B cell (primary cell): ENCODE measurements around the gene ABCA7. TPM values are rescaled to one million over a fixed set of nuclear protein-coding genes. Genes with fewer than 3 reads are reported as not detected.

Source experiments
- ATAC-seq: fragments of 200-7000 bp; cut with Tn5 transposase; one replicate; pipeline ENCODE4 v1.10.0; 2021; ENCODE audit warnings: low read depth, mild to moderate bottlenecking, moderate number of reproducible peaks, moderate library complexity
- CTCF ChIA-PET: fragments of 350-600 bp; sonication (Branson Sonifier 250); formaldehyde crosslinking; loops from one replicate; lab custom pipeline; 2021; ENCODE audit warnings: antibody characterized with exemption, inconsistent platforms; lab: Charles Lee
- POLR2A ChIA-PET: fragments of 350-600 bp; sonication (Branson Sonifier 250); formaldehyde crosslinking; loops from one replicate; lab custom pipeline; 2021; ENCODE audit warnings: antibody characterized with exemption; lab: Charles Lee
- DNase-seq: peaks from one replicate; pipeline ENCODE4 v3.0.0; 2013
- H2AFZ ChIP-seq: 2 replicates; pipeline ENCODE4 v1.6.1; 2012; ENCODE audit warnings: mild to moderate bottlenecking, low read depth, low read length; ENCODE audit not compliant: insufficient read depth, poor library complexity, severe bottlenecking
- H3K27ac ChIP-seq, 2 donors: 1 replicate in 1 of 2; 2 replicates in 1 of 2; pipeline ENCODE4 v1.5.1; 2012 to 2013; ENCODE audit warnings: low read length in 2 of 2, mild to moderate bottlenecking in 2 of 2, moderate library complexity in 1 of 2
- H3K27me3 ChIP-seq, 4 experiments: fragments of 200-600 bp in 1 of 4; sonication (generic) in 1 of 4; replicated peaks in 1 of 4; 1 replicate in 2 of 4; 2 replicates in 2 of 4; pipeline versions ENCODE4 v1.6.1 to v1.7.0; 2013 to 2016; ENCODE audit warnings: low read length in 3 of 4, mild to moderate bottlenecking in 2 of 4, mixed read lengths in 1 of 4, moderate library complexity in 1 of 4; ENCODE audit not compliant: insufficient read depth in 4 of 4, control insufficient read depth in 3 of 4; ENCODE audit errors: control extremely low read depth in 1 of 4
- H3K36me3 ChIP-seq, 2 experiments: replicated peaks in 1 of 2; 1 replicate in 1 of 2; 2 replicates in 1 of 2; pipeline versions ENCODE4 v1.6.1 to v1.7.1; 2013; ENCODE audit warnings: low read length in 1 of 2; ENCODE audit not compliant: insufficient read depth in 2 of 2, control insufficient read depth in 1 of 2; ENCODE audit errors: control extremely low read depth in 1 of 2, extremely low read depth in 1 of 2
- H3K4me1 ChIP-seq, 2 donors: fragments of 200-600 bp in 1 of 2; sonication (generic) in 1 of 2; 1 replicate in 1 of 2; 2 replicates in 1 of 2; pipeline versions ENCODE4 v1.5.1 to v1.6.1; 2013 to 2017; ENCODE audit warnings: low read length in 2 of 2; ENCODE audit not compliant: control insufficient read depth in 2 of 2, insufficient read depth in 2 of 2
- H3K4me2 ChIP-seq: replicated peaks from 2 replicates; pipeline ENCODE3; 2012; ENCODE audit warnings: mild to moderate bottlenecking, low read depth, low read length; ENCODE audit not compliant: poor library complexity, severe bottlenecking
- H3K4me3 ChIP-seq, 5 experiments: fragments of 200-600 bp in 1 of 5; sonication (generic) in 1 of 5; 1 replicate in 3 of 5; 2 replicates in 2 of 5; pipeline versions ENCODE4 v1.5.1 to v1.7.0; 2011 to 2016; ENCODE audit warnings: low read length in 4 of 5, mild to moderate bottlenecking in 4 of 5, low read depth in 2 of 5, control low read depth in 1 of 5, moderate library complexity in 1 of 5; ENCODE audit not compliant: insufficient read depth in 1 of 5; ENCODE audit errors: control extremely low read depth in 1 of 5, extremely low read depth in 1 of 5
- H3K79me2 ChIP-seq: fragments of 200-600 bp; sonication (generic); one replicate; pipeline ENCODE4 v1.6.0; 2016; ENCODE audit warnings: low read length; ENCODE audit not compliant: control insufficient read depth, insufficient read depth
- H3K9ac ChIP-seq: fragments of 200-600 bp; sonication (generic); 2 replicates; pipeline ENCODE4 v1.6.1; 2017; ENCODE audit warnings: mild to moderate bottlenecking, low read length, moderate library complexity
- H3K9me3 ChIP-seq, 3 donors: one replicate each; pipeline versions ENCODE4 v1.6.1 to v1.7.1; 2013; ENCODE audit warnings: low read length in 2 of 3; ENCODE audit not compliant: control insufficient read depth in 2 of 3, insufficient read depth in 1 of 3; ENCODE audit errors: control extremely low read depth in 1 of 3
- H4K20me1 ChIP-seq: 2 replicates; pipeline ENCODE4 v1.6.0; 2012; ENCODE audit warnings: mild to moderate bottlenecking, low read length; ENCODE audit not compliant: insufficient read depth, control insufficient read depth, poor library complexity, severe bottlenecking
- H3K27ac Mint-ChIP-seq: one replicate; pipeline ENCODE4 v1.8.0; 2021; ENCODE audit warnings: mixed read lengths
- H3K27me3 Mint-ChIP-seq: one replicate; pipeline ENCODE4 v1.8.0; 2021; ENCODE audit warnings: mixed read lengths
- H3K4me1 Mint-ChIP-seq: one replicate; pipeline ENCODE4 v1.8.0; 2021; ENCODE audit warnings: mixed read lengths
- H3K4me3 Mint-ChIP-seq: one replicate; pipeline ENCODE4 v1.8.0; 2021; ENCODE audit warnings: mixed read lengths
- H3K9me3 Mint-ChIP-seq: one replicate; pipeline ENCODE4 v1.8.0; 2022; ENCODE audit warnings: mixed read lengths; ENCODE audit not compliant: insufficient read depth
- EZH2 ChIP-seq: IDR thresholded peaks from 2 replicates; pipeline ENCODE4 v1.6.1; 2012; ENCODE audit warnings: borderline replicate concordance, low read depth, mild to moderate bottlenecking, moderate library complexity, low read length; ENCODE audit not compliant: insufficient read depth, poor library complexity, severe bottlenecking
- WGBS: methylation state at CpG from one replicate; pipeline ENCODE4 v1.1.5; 2013; ENCODE audit warnings: missing lambda C conversion rate; ENCODE audit not compliant: insufficient coverage; 5-methylcytosine and 5-hydroxymethylcytosine counted together
- intact Hi-C: fragments of 100-400 bp; cut with micrococcal nuclease; formaldehyde crosslinking; loops from one replicate; pipeline ENCODE4 v1.10.0; 2022
- polyA plus RNA-seq: library from polyadenylated mRNA; depleted of rRNA; stranded (reverse); fragments of >200 nt; gene quantifications from 2 replicates; pipeline ENCODE4 v1.2.3, GENCODE V29; 2012
- total RNA-seq, 2 donors: library from RNA; stranded (reverse); fragments of 120-200 nt in 1 of 2; gene quantifications; 1 replicate in 1 of 2; 2 replicates in 1 of 2; pipeline versions ENCODE4 v1.2.3 to v1.2.4, GENCODE V29; 2013 to 2022
- TF ChIP-seq, protein P1 (sequence below): fragments of 200-600 bp; IDR thresholded peaks from one replicate; pipeline ENCODE4 v1.8.0; 2022; ENCODE audit warnings: antibody characterized with exemption, mild to moderate bottlenecking

Gene ABCA7
- total and polyA plus RNA-seq, 2 donors (not counting 1 experiment from before 2014, with no cell fraction given), result 192 to 281 TPM

DNA sequence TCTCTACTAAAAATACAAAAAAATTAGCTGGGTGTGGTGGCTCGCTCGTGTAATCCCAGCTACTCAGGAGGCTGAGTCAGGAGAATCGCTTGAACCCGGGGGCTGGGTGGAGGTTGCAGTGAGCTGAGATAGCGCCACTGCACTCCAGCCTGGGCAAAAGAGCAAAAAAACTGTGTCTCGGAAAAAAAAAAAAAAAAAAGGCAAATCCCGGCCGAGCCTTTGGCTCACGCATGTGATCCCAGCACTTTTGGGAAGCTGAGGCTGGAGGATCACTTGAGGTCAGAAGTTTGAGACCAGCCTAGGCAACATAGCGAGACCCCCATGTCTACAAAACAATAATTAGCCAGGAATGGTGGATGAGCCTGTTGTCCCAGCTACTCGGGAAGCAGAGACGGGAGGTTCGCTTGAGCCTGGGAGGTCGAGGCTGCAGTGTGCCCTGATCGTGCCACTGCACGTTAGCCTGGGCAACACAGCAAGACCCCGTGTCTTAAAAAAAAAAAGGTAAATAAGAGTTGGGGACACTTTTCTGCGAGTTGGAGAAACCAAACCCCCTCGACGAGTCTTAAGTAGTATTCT lies 63.3 kb downstream of the ABCA7 start:
- Histone ChIP-seq H3K4me2 (peak overlapping the region; percentile 96), H3K4me1 (peaks cover 26 to 58% of the 10 kb centered on the region in 2 donors), H3K9me3 (no peaks in the 10 kb centered on the region), H2AFZ (no peak overlapping the region), H4K20me1 (peaks cover 32% of the 10 kb centered on the region), H3K9ac (peak overlapping the region; percentile 50), H3K27me3 (no peaks in the 10 kb centered on the region), H3K79me2 (peaks cover 6% of the 10 kb centered on the region), H3K27ac (peak overlapping the region; percentile 60 to 100), H3K36me3 (peaks cover 0 to 15% of the 10 kb centered on the region in 2 experiments), H3K4me3 (peak overlapping the region in 4 of 5 experiments; percentile 8 to 35 (median 18))
- Mint-ChIP-seq H3K27me3 (no peaks in the 10 kb centered on the region), H3K4me1 (peaks cover 40% of the 10 kb centered on the region), H3K4me3 (peak overlapping the region; percentile 81), H3K27ac (peak overlapping the region; percentile 94), H3K9me3 (no peaks in the 10 kb centered on the region)
- TF ChIP-seq, protein P1, sequence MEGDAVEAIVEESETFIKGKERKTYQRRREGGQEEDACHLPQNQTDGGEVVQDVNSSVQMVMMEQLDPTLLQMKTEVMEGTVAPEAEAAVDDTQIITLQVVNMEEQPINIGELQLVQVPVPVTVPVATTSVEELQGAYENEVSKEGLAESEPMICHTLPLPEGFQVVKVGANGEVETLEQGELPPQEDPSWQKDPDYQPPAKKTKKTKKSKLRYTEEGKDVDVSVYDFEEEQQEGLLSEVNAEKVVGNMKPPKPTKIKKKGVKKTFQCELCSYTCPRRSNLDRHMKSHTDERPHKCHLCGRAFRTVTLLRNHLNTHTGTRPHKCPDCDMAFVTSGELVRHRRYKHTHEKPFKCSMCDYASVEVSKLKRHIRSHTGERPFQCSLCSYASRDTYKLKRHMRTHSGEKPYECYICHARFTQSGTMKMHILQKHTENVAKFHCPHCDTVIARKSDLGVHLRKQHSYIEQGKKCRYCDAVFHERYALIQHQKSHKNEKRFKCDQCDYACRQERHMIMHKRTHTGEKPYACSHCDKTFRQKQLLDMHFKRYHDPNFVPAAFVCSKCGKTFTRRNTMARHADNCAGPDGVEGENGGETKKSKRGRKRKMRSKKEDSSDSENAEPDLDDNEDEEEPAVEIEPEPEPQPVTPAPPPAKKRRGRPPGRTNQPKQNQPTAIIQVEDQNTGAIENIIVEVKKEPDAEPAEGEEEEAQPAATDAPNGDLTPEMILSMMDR, result no peak
- no peak for TF ChIP-seq EZH2
- intact Hi-C loops, result loop anchor here (1.0 to 5.0 kb wide), 5 partner anchors 8 to 164 kb away; partner anchors contain the start of genes ABCA7, ARHGAP45, ATP5F1D and CIRBP
- ATAC-seq, result no peak
- POLR2A ChIA-PET, result interaction anchor here (0.6 to 4.0 kb wide), 17 partner anchors 8 to 177 kb away, joined by 3 to 21 read pairs (median 6); partner anchors contain the start of genes ABCA7, ARHGAP45, CIRBP and POLR2E
- DNase-seq, result no peak
- CTCF ChIA-PET, result interaction anchor here (0.6 to 2.7 kb wide), 8 partner anchors 10 to 172 kb away, joined by 3 to 14 read pairs (median 4); no protein-coding TSS in a partner anchor
- 53% methylated on average over 10 of the region's 20 CpGs for WGBS
